ENCODE data around the gene LMF1. TPM values are rescaled to one million over a fixed set of nuclear protein-coding genes. Genes with fewer than 3 reads are reported as not detected.

LMF1 gene
- total RNA-seq, 1 donor: 29.4 TPM

DNA sequence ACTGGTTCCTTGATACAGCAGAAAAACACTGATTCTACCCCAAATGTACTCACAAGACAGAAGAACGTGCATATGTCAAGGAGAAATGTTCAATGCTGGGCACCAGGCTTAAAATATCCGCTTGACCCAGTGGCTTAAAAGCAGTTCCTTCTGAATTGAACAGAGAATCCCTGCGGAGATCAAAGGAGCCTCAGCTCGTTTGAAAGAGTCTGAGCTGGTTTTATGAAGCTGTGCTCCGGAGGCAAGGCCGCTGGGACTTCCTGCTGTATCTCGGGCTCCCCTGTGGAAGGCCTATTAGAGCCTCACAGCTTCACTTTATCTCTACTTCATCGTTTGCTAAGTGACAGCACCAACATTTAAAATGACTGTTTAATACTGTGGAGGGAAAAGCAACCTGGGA, 2.2 kb downstream of the LMF1 start:
- TF ChIP-seq, protein P1, sequence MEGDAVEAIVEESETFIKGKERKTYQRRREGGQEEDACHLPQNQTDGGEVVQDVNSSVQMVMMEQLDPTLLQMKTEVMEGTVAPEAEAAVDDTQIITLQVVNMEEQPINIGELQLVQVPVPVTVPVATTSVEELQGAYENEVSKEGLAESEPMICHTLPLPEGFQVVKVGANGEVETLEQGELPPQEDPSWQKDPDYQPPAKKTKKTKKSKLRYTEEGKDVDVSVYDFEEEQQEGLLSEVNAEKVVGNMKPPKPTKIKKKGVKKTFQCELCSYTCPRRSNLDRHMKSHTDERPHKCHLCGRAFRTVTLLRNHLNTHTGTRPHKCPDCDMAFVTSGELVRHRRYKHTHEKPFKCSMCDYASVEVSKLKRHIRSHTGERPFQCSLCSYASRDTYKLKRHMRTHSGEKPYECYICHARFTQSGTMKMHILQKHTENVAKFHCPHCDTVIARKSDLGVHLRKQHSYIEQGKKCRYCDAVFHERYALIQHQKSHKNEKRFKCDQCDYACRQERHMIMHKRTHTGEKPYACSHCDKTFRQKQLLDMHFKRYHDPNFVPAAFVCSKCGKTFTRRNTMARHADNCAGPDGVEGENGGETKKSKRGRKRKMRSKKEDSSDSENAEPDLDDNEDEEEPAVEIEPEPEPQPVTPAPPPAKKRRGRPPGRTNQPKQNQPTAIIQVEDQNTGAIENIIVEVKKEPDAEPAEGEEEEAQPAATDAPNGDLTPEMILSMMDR (IDR thresholded peaks at IDR 0.05; ENCODE audit: insufficient read depth, low read length): no peak
- no peak overlapping the region for H3K4me3 ChIP-seq (ENCODE audit: low read depth, low read length)
- DNase-seq (ENCODE audit: low read depth): no peak

DNA sequence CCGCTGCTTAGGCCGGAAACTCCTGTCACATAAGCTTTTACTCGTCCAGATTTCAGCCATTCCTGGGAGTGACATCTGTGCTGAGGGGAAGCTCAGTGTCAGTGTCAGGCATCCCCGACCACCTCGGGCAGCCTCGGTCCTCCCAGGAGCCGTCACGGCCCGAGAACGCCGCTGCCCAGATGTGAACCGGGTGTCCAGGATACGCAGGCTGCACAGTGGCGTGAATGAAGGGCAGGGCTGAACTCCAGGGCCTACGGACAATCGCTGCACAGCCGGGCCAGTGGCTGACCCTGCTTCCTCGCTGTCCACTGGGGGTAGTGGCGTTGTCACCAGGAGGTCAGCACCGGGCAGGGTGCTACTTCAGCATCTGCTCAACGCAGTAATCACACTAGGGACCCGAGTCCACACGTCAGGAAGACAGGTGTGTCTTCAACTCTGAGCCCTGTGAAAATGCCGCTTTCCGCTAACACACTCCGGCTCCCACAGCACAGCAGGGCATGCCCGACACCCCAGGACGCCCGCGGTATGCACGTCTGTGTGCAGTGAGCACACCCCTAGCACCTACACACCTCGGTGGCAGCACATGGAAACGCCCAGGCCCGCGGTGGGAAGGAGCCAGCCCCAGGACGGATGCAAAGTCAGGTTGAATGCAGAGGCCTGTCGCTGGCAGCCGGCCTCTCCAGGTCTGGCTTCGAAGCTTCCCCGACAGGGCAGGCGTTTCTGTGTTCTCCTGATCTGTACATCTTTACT, 3.1 kb downstream of the LMF1 start:
- TF ChIP-seq, protein P1 (IDR thresholded peaks at IDR 0.05; ENCODE audit: insufficient read depth, low read length): no peak
- DNase-seq (ENCODE audit: low read depth): no peak
- H3K4me3 ChIP-seq (ENCODE audit: low read depth, low read length): no peak overlapping the region

DNA sequence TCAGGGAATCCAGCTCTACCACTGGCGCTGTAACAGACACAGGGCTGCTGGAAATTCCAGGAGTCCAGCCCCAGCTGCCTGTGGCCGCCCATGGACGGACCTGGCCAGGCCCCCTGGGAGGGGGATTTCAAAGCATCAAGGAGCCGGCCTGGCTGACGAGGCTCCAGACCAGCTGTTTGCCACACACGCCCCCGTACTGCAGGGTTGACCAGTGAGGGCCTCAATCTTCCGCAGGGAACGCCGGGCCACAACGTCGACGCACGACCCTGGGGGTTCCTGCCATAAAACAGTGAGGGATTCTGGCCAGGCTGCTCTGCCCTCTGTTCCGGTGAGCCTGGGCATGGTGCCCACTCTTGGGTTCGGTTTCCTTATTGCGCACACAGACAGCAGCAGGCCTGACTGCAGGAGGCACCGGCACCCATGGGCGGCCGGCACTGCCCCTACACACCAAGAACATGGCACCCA, 3.7 kb downstream of the LMF1 start:
- TF ChIP-seq, protein P1 (IDR thresholded peaks at IDR 0.05; ENCODE audit: insufficient read depth, low read length): no peak
- H3K4me3 ChIP-seq (ENCODE audit: low read depth, low read length): no peak overlapping the region
- DNase-seq (ENCODE audit: low read depth): no peak

DNA sequence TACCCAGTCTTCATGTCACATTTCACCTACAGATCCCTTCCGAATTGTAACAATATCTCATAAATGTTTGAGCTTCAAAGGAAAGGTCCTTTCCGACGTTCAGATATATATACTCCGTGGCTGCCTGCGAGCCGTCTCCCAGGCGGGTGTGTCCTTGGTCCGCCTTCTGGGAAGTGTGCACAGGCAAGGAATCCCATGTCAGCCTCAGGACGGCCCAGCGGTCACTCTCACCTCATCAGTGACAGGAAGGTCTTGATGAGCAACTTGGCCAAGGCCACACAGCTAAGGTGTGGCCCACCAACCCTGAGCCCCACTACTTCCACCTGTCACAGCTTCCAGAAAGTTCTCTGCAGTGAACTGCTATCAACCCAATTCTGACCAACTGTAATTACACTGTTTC, 4.3 kb downstream of the LMF1 start:
- TF ChIP-seq, protein P1 (IDR thresholded peaks at IDR 0.05; ENCODE audit: insufficient read depth, low read length): no peak
- no peak for DNase-seq (ENCODE audit: low read depth)
- no peak overlapping the region for H3K4me3 ChIP-seq (ENCODE audit: low read depth, low read length)

DNA sequence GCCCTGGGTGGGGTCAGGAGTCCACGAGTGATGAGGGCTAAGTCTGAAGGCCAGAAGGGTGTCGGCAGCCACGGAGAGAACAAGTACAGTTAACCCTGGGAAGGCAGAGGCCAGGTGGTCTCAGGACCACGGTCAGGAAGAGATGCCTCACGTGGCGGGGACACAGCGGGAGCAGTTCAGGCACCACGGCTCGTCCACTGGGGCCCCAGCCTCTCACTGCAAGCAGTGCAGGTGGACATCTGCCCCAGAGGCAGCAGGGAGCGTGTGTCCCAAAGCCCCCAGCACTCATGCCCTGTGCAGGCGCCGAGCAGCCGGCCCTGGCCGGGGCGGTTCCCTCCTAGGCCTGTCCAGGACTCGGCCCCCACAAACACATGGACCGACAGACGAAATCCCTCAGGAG, 4.7 kb downstream of the LMF1 start:
- DNase-seq (ENCODE audit: low read depth): no peak
- TF ChIP-seq, protein P1 (IDR thresholded peaks at IDR 0.05; ENCODE audit: insufficient read depth, low read length): no peak
- H3K4me3 ChIP-seq (ENCODE audit: low read depth, low read length): no peak overlapping the region

DNA sequence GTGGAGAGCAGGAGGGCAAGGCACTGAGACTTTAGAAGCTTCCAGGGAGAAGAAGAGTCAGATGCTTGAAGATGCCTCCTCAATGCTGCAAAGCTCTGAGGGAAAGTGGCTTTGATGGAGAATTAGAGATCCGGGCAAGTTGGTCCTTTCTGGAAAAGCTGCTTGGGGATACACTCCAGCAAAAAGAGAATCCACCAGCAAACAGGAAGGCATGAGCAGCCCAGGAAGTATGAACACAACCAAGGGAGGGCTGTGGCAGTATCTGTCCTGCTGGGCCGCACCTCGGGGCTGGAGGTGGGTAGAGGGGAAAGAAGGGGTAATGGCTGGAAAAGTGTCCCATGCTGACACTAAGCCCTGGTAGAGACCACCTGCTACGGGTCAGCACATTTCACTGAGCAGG, 5.3 kb downstream of the LMF1 start:
- H3K4me3 ChIP-seq (ENCODE audit: low read depth, low read length): no peak overlapping the region
- TF ChIP-seq, protein P1 (IDR thresholded peaks at IDR 0.05; ENCODE audit: insufficient read depth, low read length): no peak
- no peak for DNase-seq (ENCODE audit: low read depth)

DNA sequence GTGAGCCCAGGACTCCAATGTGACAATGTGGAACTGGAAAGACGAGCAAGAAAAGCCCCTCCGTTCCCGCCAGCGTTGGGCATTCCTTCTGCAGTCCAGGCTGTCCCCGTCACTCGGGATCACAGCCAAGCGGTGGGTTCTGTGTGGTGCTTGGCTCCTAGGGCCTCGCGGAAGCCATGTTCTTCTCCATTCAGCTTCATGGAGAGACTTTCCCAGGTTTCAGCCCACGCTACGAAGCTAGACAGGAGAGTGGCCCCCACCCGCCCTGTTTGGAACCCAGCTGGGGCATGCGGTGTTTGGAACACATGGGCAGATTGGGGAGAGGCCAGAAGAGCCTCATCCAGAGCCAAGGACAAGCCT, 5.8 kb downstream of the LMF1 start:
- no peak for DNase-seq (ENCODE audit: low read depth)
- no peak overlapping the region for H3K4me3 ChIP-seq (ENCODE audit: low read depth, low read length)
- TF ChIP-seq, protein P1 (IDR thresholded peaks at IDR 0.05; ENCODE audit: insufficient read depth, low read length): no peak
